Measurements from ENCODE around the gene NAV1.

The NAV1 gene

DNA sequence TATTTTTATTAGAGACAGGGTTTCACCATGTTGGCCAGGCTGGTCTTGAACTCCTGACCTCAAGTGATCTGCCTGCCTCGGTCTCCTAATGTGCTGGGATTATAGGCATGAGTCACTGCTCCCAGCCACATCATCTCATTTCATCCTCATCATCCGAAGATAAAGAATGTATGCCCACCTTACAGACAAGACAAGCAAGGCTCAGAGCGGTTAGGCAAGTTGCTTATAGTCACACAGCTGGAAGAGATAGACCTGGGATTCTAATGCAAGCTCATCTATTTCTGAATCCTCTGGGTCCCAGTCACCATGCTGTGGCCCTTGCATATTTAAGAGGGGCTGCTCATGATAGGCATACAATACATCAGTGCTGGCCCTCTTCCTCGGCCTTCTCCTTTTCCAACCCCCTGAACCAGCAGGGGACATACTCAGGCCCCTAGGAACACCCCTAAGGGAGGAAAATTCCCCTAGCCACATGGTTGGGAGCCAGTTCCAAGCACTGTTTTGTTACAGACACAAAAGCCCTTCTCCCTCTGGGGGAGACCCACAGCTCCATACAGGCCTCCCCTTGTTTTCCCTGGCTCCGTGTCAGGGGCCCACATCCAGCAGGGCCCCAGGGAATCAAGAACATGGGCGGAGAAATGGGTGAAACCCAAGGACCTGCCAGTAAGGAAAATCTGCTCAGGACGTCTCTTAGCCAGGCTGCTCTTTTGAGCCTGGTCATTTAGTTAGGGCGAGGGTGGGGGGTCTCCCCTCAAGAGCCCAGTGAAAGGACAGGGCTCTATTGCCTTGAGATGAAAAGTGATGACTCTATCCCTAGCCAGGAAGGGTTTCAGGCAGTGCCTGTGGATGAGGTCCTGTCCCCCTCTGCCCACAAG lies 38.9 kb upstream of the NAV1 start:
- no peak for DNase-seq
- WGBS (ENCODE audit: insufficient coverage), result 99% methylated on average over 8 of the region's 8 CpGs

DNA sequence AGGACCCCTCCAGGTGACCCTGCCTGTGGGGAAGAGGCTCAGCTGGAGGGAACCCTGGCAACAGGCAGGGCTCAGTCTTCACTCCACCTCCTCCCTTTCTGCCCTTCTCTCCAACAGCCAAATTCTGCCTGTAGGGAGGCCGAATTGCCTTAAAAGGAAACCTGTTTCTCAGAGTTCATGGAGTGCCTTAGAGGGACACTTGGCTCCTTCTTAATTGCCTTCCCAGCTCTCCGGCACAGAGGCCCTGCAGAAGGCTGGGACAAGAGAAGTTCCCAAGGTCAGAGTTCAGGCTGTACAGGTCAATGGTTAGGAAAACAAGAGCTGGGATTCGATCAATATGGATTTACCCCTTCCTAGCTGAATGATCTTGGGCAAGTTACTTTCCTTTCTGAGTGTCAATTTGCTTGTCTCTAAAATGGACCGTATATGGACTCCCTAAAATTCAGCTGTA lies 38.2 kb upstream of the NAV1 start:
- Histone ChIP-seq H3K27me3 (replicated peaks in 2 of 5; ENCODE audit: control insufficient read depth in 4 of 5, insufficient read depth in 5 of 5, low read length in 4 of 5) (no peaks in the 10 kb centered on the region), H3K4me1 (ENCODE audit: control extremely low read depth in 1 of 4, control insufficient read depth in 4 of 4, insufficient read depth in 4 of 4, low read length in 3 of 4) (peaks cover 0 to 25% (median 17%) of the 10 kb centered on the region in 4 experiments), H3K9me3 (ENCODE audit: control extremely low read depth in 1 of 5, control insufficient read depth in 4 of 5, insufficient read depth in 2 of 5, low read depth in 1 of 5, low read length in 4 of 5) (no peaks in the 10 kb centered on the region), H3K27ac (ENCODE audit: insufficient read depth in 1 of 2, low read depth in 1 of 2, low read length in 2 of 2, poor library complexity in 1 of 2, severe bottlenecking in 2 of 2) (no peak overlapping the region), H3K36me3 (ENCODE audit: control insufficient read depth in 4 of 4, insufficient read depth in 4 of 4, low read length in 3 of 4) (peaks cover under 1 to 5% (median 2%) of the 10 kb centered on the region in 4 experiments), H3K4me3 (ENCODE audit: control insufficient read depth in 1 of 7, extremely low read depth in 1 of 7, insufficient read depth in 4 of 7, low read depth in 2 of 7, low read length in 6 of 7) (no peak overlapping the region)
- ChIA-PET POLR2A (no interaction called here), CTCF (interaction anchor here (1.7 to 32.1 kb wide), 3 partner anchors 8 to 53 kb away, joined by 8 to 1059 read pairs (median 1059); partner anchors contain the start of gene CSRP1)
- DNase-seq, result no peak
- WGBS (ENCODE audit: insufficient coverage), result 95% methylated on average over 4 of the region's 4 CpGs

More for the DNA sequence above, 38.9 kb upstream of the NAV1 start:
- Histone ChIP-seq H3K4me3 (ENCODE audit: control insufficient read depth in 1 of 7, extremely low read depth in 1 of 7, insufficient read depth in 4 of 7, low read depth in 2 of 7, low read length in 6 of 7) (no peak overlapping the region), H3K27ac (ENCODE audit: insufficient read depth in 1 of 2, low read depth in 1 of 2, low read length in 2 of 2, poor library complexity in 1 of 2, severe bottlenecking in 2 of 2) (no peak overlapping the region), H3K9me3 (ENCODE audit: control extremely low read depth in 1 of 5, control insufficient read depth in 4 of 5, insufficient read depth in 2 of 5, low read depth in 1 of 5, low read length in 4 of 5) (no peaks in the 10 kb centered on the region), H3K27me3 (replicated peaks in 2 of 5; ENCODE audit: control insufficient read depth in 4 of 5, insufficient read depth in 5 of 5, low read length in 4 of 5) (no peaks in the 10 kb centered on the region), H3K36me3 (ENCODE audit: control insufficient read depth in 4 of 4, insufficient read depth in 4 of 4, low read length in 3 of 4) (peaks cover 5 to 11% (median 8%) of the 10 kb centered on the region in 4 experiments), H3K4me1 (ENCODE audit: control extremely low read depth in 1 of 4, control insufficient read depth in 4 of 4, insufficient read depth in 4 of 4, low read length in 3 of 4) (peaks cover 0 to 19% (median 10%) of the 10 kb centered on the region in 4 experiments)
- POLR2A ChIA-PET, result no interaction called here
- CTCF ChIA-PET, result interaction anchor here (0.5 to 32.1 kb wide), 4 partner anchors 8 to 302 kb away, joined by 3 to 1059 read pairs (median 534); partner anchors contain the start of gene CSRP1

DNA sequence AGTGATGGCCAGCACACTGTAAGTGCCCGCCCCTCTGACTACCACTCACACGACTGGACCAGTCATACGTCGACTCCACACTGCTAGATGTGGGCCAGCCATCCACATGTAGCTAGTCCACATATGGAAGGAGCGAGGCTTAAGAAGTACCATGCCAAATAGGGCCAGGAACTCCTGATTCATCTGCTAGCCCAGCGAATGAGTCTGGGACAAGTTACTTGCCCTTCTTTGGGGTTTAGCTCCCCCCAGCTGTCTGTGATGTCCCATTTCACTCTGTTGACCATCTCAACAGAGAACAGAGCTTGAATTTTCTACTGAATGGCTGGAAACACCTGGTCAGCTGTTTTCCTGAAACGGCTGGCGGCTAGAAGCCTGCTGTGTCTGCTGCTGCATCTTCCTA lies 37.8 kb upstream of the NAV1 start:
- 93% methylated on average over 8 of the region's 8 CpGs for WGBS (ENCODE audit: insufficient coverage)
- no peak for DNase-seq
- Histone ChIP-seq H3K27me3 (replicated peaks in 2 of 5; ENCODE audit: control insufficient read depth in 4 of 5, insufficient read depth in 5 of 5, low read length in 4 of 5) (no peaks in the 10 kb centered on the region), H3K9me3 (ENCODE audit: control extremely low read depth in 1 of 5, control insufficient read depth in 4 of 5, insufficient read depth in 2 of 5, low read depth in 1 of 5, low read length in 4 of 5) (no peaks in the 10 kb centered on the region), H3K4me3 (ENCODE audit: control insufficient read depth in 1 of 7, extremely low read depth in 1 of 7, insufficient read depth in 4 of 7, low read depth in 2 of 7, low read length in 6 of 7) (no peak overlapping the region), H3K36me3 (ENCODE audit: control insufficient read depth in 4 of 4, insufficient read depth in 4 of 4, low read length in 3 of 4) (peaks cover 0 to 5% (median under 1%) of the 10 kb centered on the region in 4 experiments), H3K27ac (ENCODE audit: insufficient read depth in 1 of 2, low read depth in 1 of 2, low read length in 2 of 2, poor library complexity in 1 of 2, severe bottlenecking in 2 of 2) (no peak overlapping the region), H3K4me1 (ENCODE audit: control extremely low read depth in 1 of 4, control insufficient read depth in 4 of 4, insufficient read depth in 4 of 4, low read length in 3 of 4) (peaks cover 0 to 30% (median 21%) of the 10 kb centered on the region in 4 experiments)
- ChIA-PET CTCF (interaction anchor here (1.7 to 32.1 kb wide), 3 partner anchors 7 to 53 kb away, joined by 8 to 1059 read pairs (median 1059); partner anchors contain the start of gene CSRP1), POLR2A (no interaction called here)

DNA sequence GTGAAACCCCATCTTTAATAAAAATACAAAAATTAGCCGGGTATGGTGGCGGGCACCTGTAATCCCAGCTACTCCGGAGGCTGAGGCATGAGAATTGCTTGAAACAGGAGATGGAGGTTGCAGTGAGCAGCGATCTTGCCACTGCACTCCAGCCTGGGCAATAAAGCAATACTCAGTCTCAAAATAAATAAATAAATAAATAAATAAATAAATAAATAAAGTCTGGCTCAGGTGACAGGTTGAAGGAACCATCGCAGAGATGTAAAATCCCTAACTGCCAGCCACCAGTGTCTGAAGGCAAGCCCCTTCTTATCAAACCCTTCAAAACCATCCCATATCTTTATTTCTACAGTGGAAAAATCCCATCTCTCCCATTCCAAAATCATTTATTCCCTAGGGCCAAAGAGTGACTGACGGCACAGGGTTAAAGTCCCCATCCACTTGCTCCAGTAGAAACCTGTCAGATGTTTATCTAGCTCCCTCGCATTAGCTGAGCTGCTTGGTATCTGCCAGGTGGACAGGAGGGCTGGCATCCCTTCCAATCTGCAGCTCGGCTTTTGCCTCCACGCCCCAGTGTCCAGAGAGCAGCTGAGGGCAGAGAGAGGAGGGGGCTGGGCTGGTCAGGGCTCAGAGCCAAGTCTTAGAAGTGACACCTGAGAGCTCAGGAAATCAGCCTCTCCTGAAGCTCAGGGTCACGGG lies 37.0 kb upstream of the NAV1 start:
- Histone ChIP-seq H3K9me3 (ENCODE audit: control extremely low read depth in 1 of 5, control insufficient read depth in 4 of 5, insufficient read depth in 2 of 5, low read depth in 1 of 5, low read length in 4 of 5) (no peaks in the 10 kb centered on the region), H3K27me3 (replicated peaks in 2 of 5; ENCODE audit: control insufficient read depth in 4 of 5, insufficient read depth in 5 of 5, low read length in 4 of 5) (no peaks in the 10 kb centered on the region), H3K4me1 (ENCODE audit: control extremely low read depth in 1 of 4, control insufficient read depth in 4 of 4, insufficient read depth in 4 of 4, low read length in 3 of 4) (peaks cover 1 to 36% (median 28%) of the 10 kb centered on the region in 4 experiments), H3K36me3 (ENCODE audit: control insufficient read depth in 4 of 4, insufficient read depth in 4 of 4, low read length in 3 of 4) (peaks cover 0 to 5% (median 0%) of the 10 kb centered on the region in 4 experiments), H3K27ac (ENCODE audit: insufficient read depth in 1 of 2, low read depth in 1 of 2, low read length in 2 of 2, poor library complexity in 1 of 2, severe bottlenecking in 2 of 2) (no peak overlapping the region), H3K4me3 (ENCODE audit: control insufficient read depth in 1 of 7, extremely low read depth in 1 of 7, insufficient read depth in 4 of 7, low read depth in 2 of 7, low read length in 6 of 7) (no peak overlapping the region)
- CTCF ChIA-PET, result interaction anchor here (0.7 to 32.1 kb wide), 5 partner anchors 6 to 751 kb away, joined by 3 to 1059 read pairs (median 3); partner anchors contain the start of gene CSRP1
- 97% methylated on average over 5 of the region's 10 CpGs for WGBS (ENCODE audit: insufficient coverage)
- POLR2A ChIA-PET, result no interaction called here
- DNase-seq, result no peak

DNA sequence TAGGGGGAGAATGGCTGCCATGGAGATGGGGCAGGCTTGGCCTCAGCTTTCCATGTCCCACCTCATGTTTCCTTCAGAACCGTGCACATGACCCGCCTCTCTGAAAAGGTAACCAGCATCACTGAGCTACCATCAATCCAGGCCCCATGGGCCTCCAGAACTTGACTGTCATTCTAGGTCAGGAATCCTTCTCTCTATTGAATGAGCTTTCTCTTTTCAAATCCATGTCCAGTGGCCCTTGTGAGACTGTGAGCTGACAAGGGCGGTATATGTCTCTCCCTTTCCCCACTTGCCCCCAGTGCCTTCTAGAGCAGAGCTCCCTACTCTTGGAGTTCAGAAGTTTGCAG lies 36.4 kb upstream of the NAV1 start:
- Histone ChIP-seq H3K4me3 (ENCODE audit: control insufficient read depth in 1 of 7, extremely low read depth in 1 of 7, insufficient read depth in 4 of 7, low read depth in 2 of 7, low read length in 6 of 7) (no peak overlapping the region), H3K9me3 (ENCODE audit: control extremely low read depth in 1 of 5, control insufficient read depth in 4 of 5, insufficient read depth in 2 of 5, low read depth in 1 of 5, low read length in 4 of 5) (no peaks in the 10 kb centered on the region), H3K27me3 (replicated peaks in 2 of 5; ENCODE audit: control insufficient read depth in 4 of 5, insufficient read depth in 5 of 5, low read length in 4 of 5) (no peaks in the 10 kb centered on the region), H3K36me3 (ENCODE audit: control insufficient read depth in 4 of 4, insufficient read depth in 4 of 4, low read length in 3 of 4) (peaks cover 0 to 5% (median 0%) of the 10 kb centered on the region in 4 experiments), H3K27ac (ENCODE audit: insufficient read depth in 1 of 2, low read depth in 1 of 2, low read length in 2 of 2, poor library complexity in 1 of 2, severe bottlenecking in 2 of 2) (no peak overlapping the region), H3K4me1 (ENCODE audit: control extremely low read depth in 1 of 4, control insufficient read depth in 4 of 4, insufficient read depth in 4 of 4, low read length in 3 of 4) (peaks cover 1 to 40% (median 33%) of the 10 kb centered on the region in 4 experiments)
- no peak for DNase-seq
- WGBS (ENCODE audit: insufficient coverage), result 90% methylated on average over 3 of the region's 3 CpGs
- CTCF ChIA-PET, result interaction anchor here (0.7 to 32.1 kb wide), 5 partner anchors 6 to 751 kb away, joined by 3 to 1059 read pairs (median 3); partner anchors contain the start of gene CSRP1
- POLR2A ChIA-PET, result no interaction called here

DNA sequence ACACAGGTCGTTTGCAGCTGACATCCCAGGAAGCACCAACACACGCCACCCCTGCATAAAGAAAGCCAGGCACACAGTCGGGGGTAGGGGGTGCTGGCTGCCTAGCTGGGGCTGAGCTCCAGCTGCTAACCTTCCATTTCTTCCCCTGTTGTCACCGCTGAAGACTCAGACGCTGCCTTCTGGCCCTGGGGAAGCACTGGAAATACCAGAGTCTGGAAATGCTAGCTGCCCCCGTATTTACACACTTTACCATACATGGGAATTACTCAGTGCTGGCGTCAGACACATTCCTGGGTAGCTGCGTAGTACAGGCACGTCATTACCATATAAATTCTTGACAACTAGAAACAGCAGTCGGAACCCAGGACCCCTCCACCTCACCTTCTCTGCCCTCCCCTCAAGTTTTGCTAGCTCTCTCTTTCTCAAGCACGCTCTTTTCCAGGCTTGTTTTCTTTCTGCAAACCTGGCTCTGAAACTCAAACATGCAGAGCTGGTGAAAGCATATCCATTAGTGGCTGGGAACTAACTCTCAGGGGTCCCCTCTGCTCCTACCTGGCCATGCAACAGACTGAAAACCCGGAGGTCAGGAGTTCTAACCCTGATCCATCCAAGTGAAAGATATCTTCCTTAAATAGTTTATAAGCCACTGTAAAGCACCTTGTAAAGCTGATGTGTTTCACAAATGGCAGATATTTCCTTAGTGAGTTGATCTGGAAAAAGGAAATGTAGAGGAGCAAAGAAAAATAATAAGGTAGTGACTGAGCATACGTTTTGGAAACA lies 35.3 kb upstream of the NAV1 start:
- CTCF ChIA-PET, result interaction anchor here (2.5 to 32.1 kb wide), 3 partner anchors 5 to 57 kb away, joined by 13 to 1059 read pairs (median 1059); partner anchors contain the start of gene CSRP1

More for the DNA sequence above, 35.3 kb upstream of the NAV1 start:
- Histone ChIP-seq H3K4me1 (ENCODE audit: control extremely low read depth in 1 of 4, control insufficient read depth in 4 of 4, insufficient read depth in 4 of 4, low read length in 3 of 4) (peaks cover 1 to 47% (median 37%) of the 10 kb centered on the region in 4 experiments), H3K36me3 (ENCODE audit: control insufficient read depth in 4 of 4, insufficient read depth in 4 of 4, low read length in 3 of 4) (no peaks in the 10 kb centered on the region), H3K27me3 (replicated peaks in 2 of 5; ENCODE audit: control insufficient read depth in 4 of 5, insufficient read depth in 5 of 5, low read length in 4 of 5) (no peaks in the 10 kb centered on the region), H3K27ac (ENCODE audit: insufficient read depth in 1 of 2, low read depth in 1 of 2, low read length in 2 of 2, poor library complexity in 1 of 2, severe bottlenecking in 2 of 2) (no peak overlapping the region), H3K4me3 (ENCODE audit: control insufficient read depth in 1 of 7, extremely low read depth in 1 of 7, insufficient read depth in 4 of 7, low read depth in 2 of 7, low read length in 6 of 7) (no peak overlapping the region), H3K9me3 (ENCODE audit: control extremely low read depth in 1 of 5, control insufficient read depth in 4 of 5, insufficient read depth in 2 of 5, low read depth in 1 of 5, low read length in 4 of 5) (no peaks in the 10 kb centered on the region)
- POLR2A ChIA-PET, result no interaction called here
- 85% methylated on average over 11 of the region's 13 CpGs for WGBS (ENCODE audit: insufficient coverage)
- DNase-seq, result no peak
